SK-N-SH treated with all-trans-retinoic acid at 6 μM for 48 hours (cell line): ENCODE measurements around the gene ANKRD11.

ENCODE experiments used
- ATAC-seq: fragments of 200-7000 bp; cut with Tn5 transposase; 3 replicates; pipeline ENCODE4 v1.9.1; 2020; ENCODE audit warnings: mild to moderate bottlenecking, moderate library complexity
- ARNTL ChIP-seq: fragments of 450-650 bp; formaldehyde crosslinking; IDR thresholded peaks from 2 replicates; pipeline ENCODE4 v1.5.0; 2020; ENCODE audit warnings: low read depth, mild to moderate bottlenecking, moderate library complexity, borderline replicate concordance
- BACH2 ChIP-seq: fragments of 250-450 bp; sonication (Bioruptor Pico); IDR thresholded peaks from 2 replicates; pipeline ENCODE4 v1.9.0; 2021; ENCODE audit warnings: mild to moderate bottlenecking, borderline replicate concordance
- CREB5 ChIP-seq: fragments of 250-450 bp; sonication (Bioruptor Pico); IDR thresholded peaks from 2 replicates; pipeline ENCODE4 v1.5.1; 2020; ENCODE audit warnings: low read depth, mild to moderate bottlenecking, moderate library complexity
- CSDC2 ChIP-seq: fragments of 250-450 bp; sonication (Bioruptor Pico); IDR thresholded peaks from 2 replicates; pipeline ENCODE4 v1.5.0; 2020; ENCODE audit warnings: mild to moderate bottlenecking, moderate library complexity
- ESRRG ChIP-seq: fragments of 250-450 bp; sonication (Bioruptor Pico); IDR thresholded peaks from 2 replicates; pipeline ENCODE4 v1.6.1; 2021; ENCODE audit warnings: mild to moderate bottlenecking
- GLIS3 ChIP-seq: fragments of 250-450 bp; sonication (Bioruptor Pico); IDR thresholded peaks from 2 replicates; pipeline ENCODE4 v1.5.0; 2020; ENCODE audit warnings: mild to moderate bottlenecking, moderate library complexity
- ISL1 ChIP-seq: fragments of 250-450 bp; sonication (Bioruptor Pico); IDR thresholded peaks from 2 replicates; pipeline ENCODE4 v2.1.2; 2022; ENCODE audit warnings: mild to moderate bottlenecking, moderate library complexity
- OSR1 ChIP-seq: fragments of 250-450 bp; sonication (Bioruptor Pico); IDR thresholded peaks from 2 replicates; pipeline ENCODE4 v1.8.0; 2022; ENCODE audit warnings: moderate library complexity, mild to moderate bottlenecking, inconsistent platforms
- PATZ1 ChIP-seq: fragments of 250-450 bp; sonication (Bioruptor Pico); IDR thresholded peaks from 2 replicates; pipeline ENCODE4 v1.8.0; 2020; ENCODE audit warnings: mild to moderate bottlenecking, moderate library complexity, borderline replicate concordance
- POU6F1 ChIP-seq: fragments of 250-450 bp; sonication (Bioruptor Pico); IDR thresholded peaks from 2 replicates; pipeline ENCODE4 v1.8.0; 2021; ENCODE audit warnings: low read depth, mild to moderate bottlenecking, moderate library complexity, borderline replicate concordance
- PPARA ChIP-seq: fragments of 250-450 bp; sonication (Bioruptor Pico); IDR thresholded peaks from 2 replicates; pipeline ENCODE4 v1.5.0; 2020; ENCODE audit warnings: mild to moderate bottlenecking, borderline replicate concordance
- RARB ChIP-seq: fragments of 250-450 bp; sonication (Bioruptor Pico); IDR thresholded peaks from 2 replicates; pipeline ENCODE4 v1.8.0; 2021; ENCODE audit warnings: mild to moderate bottlenecking, moderate library complexity
- SNAI2 ChIP-seq: fragments of 250-450 bp; sonication (Bioruptor Pico); IDR thresholded peaks from 2 replicates; pipeline ENCODE4 v1.5.0; 2020; ENCODE audit warnings: mild to moderate bottlenecking, moderate library complexity
- TCF4 ChIP-seq: fragments of 250-450 bp; sonication (Bioruptor Pico); IDR thresholded peaks from 2 replicates; pipeline ENCODE4 v1.8.0; 2021; ENCODE audit warnings: mild to moderate bottlenecking, moderate library complexity, borderline replicate concordance
- TOX ChIP-seq: fragments of 250-450 bp; sonication (Bioruptor Pico); IDR thresholded peaks from 2 replicates; pipeline ENCODE4 v1.8.0; 2021; ENCODE audit warnings: mild to moderate bottlenecking, moderate library complexity, borderline replicate concordance
- TSHZ2 ChIP-seq: fragments of 250-450 bp; sonication (Bioruptor Pico); IDR thresholded peaks from 2 replicates; pipeline ENCODE4 v1.5.0; 2020; ENCODE audit warnings: mild to moderate bottlenecking, moderate library complexity
- ZFP3 ChIP-seq: fragments of 250-450 bp; sonication (Bioruptor Pico); IDR thresholded peaks from 2 replicates; pipeline ENCODE4 v1.5.0; 2020; ENCODE audit warnings: mild to moderate bottlenecking, moderate library complexity
- ZFP30 ChIP-seq: fragments of 450-650 bp; formaldehyde crosslinking; IDR thresholded peaks from 2 replicates; pipeline ENCODE4 v1.5.0; 2022; ENCODE audit warnings: mild to moderate bottlenecking, moderate library complexity
- ZNF565 ChIP-seq: fragments of 450-650 bp; formaldehyde crosslinking; conservative IDR thresholded peaks from 2 replicates; pipeline ENCODE4 v1.5.0; 2020; ENCODE audit warnings: low read depth, mild to moderate bottlenecking, moderate library complexity
- ZNF70 ChIP-seq: fragments of 450-650 bp; formaldehyde crosslinking; IDR thresholded peaks from 2 replicates; pipeline ENCODE4 v1.5.0; 2020; ENCODE audit warnings: mild to moderate bottlenecking, moderate library complexity
- ZNF8 ChIP-seq: fragments of 450-650 bp; formaldehyde crosslinking; IDR thresholded peaks from 2 replicates; pipeline ENCODE4 v1.5.0; 2020; ENCODE audit warnings: mild to moderate bottlenecking, moderate library complexity
- TF ChIP-seq, protein P1 (sequence below): fragments of 250-450 bp; sonication (Bioruptor Pico); IDR thresholded peaks from 2 replicates; pipeline ENCODE4 v1.5.1; 2021; ENCODE audit warnings: mild to moderate bottlenecking, moderate library complexity

ANKRD11 gene

GRCh38 chr16:89537549-89537925 lies 47.2 kb upstream of the ANKRD11 start (continued):
- TF ChIP-seq TSHZ2 (CRISPR knock-in tag): no peak
- TF ChIP-seq PATZ1 (CRISPR knock-in tag): no peak
- TF ChIP-seq ISL1 (CRISPR knock-in tag): no peak
- no peak for TF ChIP-seq ZFP3 (CRISPR knock-in tag)
- TF ChIP-seq ZNF8: no peak

DNA sequence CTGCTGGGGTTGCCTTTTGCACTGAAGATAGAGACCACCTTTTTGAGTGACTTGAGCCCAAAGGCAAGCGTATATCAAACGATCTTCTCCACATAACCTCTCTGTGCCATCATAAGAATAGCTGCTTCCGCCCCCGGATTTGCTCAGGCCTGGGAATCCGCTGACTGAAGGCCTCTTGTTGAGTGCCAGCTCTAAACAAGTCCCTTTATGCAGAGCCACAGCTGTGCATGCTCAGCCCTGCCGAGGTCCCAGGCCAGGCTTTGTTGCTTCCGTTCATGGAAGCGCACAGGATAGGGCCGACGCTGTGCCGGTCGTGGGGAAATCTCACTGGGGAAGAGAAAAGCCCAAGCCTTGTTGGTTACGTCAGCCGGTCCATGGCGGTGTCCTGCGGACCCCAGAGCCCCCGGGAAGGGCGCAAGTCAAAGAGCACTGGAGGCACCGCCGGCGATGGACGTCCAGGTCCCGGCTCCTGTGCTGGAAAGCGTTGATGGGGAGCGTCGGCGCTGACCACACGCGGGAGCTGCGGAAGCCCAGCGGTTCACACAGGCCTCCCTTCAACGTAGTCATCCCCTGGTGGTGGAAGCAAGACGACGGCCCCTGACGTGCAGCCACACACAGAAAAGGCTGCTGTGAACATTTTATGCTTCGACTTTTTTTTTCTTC lies 46.7 kb upstream of the ANKRD11 start:
- TF ChIP-seq ZNF565 (CRISPR knock-in tag) (no peak), POU6F1 (CRISPR knock-in tag) (no peak), CREB5 (CRISPR knock-in tag) (no peak), GLIS3 (CRISPR knock-in tag) (no peak), TOX (no peak), ESRRG (CRISPR knock-in tag) (no peak), ISL1 (CRISPR knock-in tag) (no peak), CSDC2 (CRISPR knock-in tag) (no peak), OSR1 (CRISPR knock-in tag) (no peak), BACH2 (CRISPR knock-in tag) (no peak), SNAI2 (CRISPR knock-in tag) (no peak), PATZ1 (CRISPR knock-in tag) (no peak), PPARA (CRISPR knock-in tag) (no peak), ZFP30 (CRISPR knock-in tag) (no peak), ZFP3 (CRISPR knock-in tag) (no peak), ZNF70 (CRISPR knock-in tag) (no peak), ARNTL (CRISPR knock-in tag) (no peak), RARB (CRISPR knock-in tag) (no peak)
- ATAC-seq: no peak

DNA sequence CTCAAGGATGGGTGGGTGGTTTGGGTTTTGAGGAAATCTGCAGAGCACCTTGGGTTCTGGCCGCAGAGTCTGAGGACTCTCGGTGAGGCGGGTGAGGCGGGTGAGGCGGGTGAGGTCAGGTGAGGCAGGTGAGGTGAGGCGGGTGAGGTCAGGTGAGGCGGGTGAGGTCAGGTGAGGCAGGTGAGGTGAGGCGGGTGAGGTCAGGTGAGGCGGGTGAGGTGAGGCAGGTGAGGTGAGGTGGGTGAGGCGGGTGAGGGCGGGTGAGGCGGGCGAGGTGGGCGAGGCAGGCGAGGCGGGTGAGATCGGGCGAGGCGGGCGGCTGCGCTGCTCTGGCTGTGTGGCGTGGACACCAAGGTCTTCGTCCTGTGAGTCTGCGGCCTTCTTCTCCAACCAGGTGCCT lies 46.0 kb upstream of the ANKRD11 start:
- TF ChIP-seq ZNF565 (CRISPR knock-in tag) (no peak), SNAI2 (CRISPR knock-in tag) (no peak), TOX (no peak), BACH2 (CRISPR knock-in tag) (no peak), TCF4 (CRISPR knock-in tag) (no peak), RARB (CRISPR knock-in tag) (no peak), ISL1 (CRISPR knock-in tag) (no peak), ZNF8 (no peak), ZFP30 (CRISPR knock-in tag) (no peak), CREB5 (CRISPR knock-in tag) (no peak), OSR1 (CRISPR knock-in tag) (no peak), GLIS3 (CRISPR knock-in tag) (no peak), ZFP3 (CRISPR knock-in tag) (no peak), CSDC2 (CRISPR knock-in tag) (no peak), PPARA (CRISPR knock-in tag) (no peak), POU6F1 (CRISPR knock-in tag) (no peak)
- TF ChIP-seq, protein P1, sequence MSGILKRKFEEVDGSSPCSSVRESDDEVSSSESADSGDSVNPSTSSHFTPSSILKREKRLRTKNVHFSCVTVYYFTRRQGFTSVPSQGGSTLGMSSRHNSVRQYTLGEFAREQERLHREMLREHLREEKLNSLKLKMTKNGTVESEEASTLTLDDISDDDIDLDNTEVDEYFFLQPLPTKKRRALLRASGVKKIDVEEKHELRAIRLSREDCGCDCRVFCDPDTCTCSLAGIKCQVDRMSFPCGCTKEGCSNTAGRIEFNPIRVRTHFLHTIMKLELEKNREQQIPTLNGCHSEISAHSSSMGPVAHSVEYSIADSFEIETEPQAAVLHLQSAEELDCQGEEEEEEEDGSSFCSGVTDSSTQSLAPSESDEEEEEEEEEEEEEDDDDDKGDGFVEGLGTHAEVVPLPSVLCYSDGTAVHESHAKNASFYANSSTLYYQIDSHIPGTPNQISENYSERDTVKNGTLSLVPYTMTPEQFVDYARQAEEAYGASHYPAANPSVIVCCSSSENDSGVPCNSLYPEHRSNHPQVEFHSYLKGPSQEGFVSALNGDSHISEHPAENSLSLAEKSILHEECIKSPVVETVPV (CRISPR knock-in tag): no peak
- ATAC-seq: no peak
